ENCODE results near the gene GSTK1. TPM values are rescaled to one million over a fixed set of nuclear protein-coding genes. Genes with fewer than 3 reads are reported as not detected.

GSTK1 gene
- total and polyA plus RNA-seq, 2 donors (not counting 1 experiment from before 2014, with no cell fraction given), result 181 to 315 TPM

DNA sequence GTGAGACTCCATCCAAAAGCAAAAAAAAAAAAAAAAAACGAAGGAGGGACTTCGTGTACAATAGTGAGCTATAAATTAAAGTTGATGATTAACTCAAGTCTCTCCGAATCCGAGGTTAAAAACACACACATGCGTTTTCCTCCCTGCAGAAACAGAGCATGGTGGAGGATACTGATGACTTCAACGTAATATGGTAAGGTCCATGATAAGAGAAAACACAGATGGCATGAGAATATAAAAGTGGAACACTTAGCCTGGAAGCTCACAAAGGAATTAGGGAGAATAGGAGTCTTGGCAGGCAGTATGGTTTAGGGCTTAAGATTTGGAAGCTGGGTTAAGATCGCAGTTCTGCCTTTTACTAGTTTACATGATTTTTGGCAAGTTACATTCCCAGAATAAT, 20.1 kb upstream of the GSTK1 start:
- Histone ChIP-seq H3K4me1 (ENCODE audit: control insufficient read depth in 2 of 2, insufficient read depth in 2 of 2, low read length in 2 of 2) (peaks cover 9 to 17% of the 10 kb centered on the region in 2 donors), H3K4me3 (ENCODE audit: control extremely low read depth in 1 of 5, extremely low read depth in 1 of 5, insufficient read depth in 1 of 5, low read depth in 2 of 5, low read length in 4 of 5) (no peak overlapping the region), H3K9me3 (ENCODE audit: control extremely low read depth in 1 of 3, control insufficient read depth in 2 of 3, insufficient read depth in 1 of 3, low read length in 2 of 3) (no peaks in the 10 kb centered on the region), H3K9ac (ENCODE audit: low read length) (no peak overlapping the region), H3K4me2 (replicated peaks; ENCODE audit: low read depth, low read length, poor library complexity, severe bottlenecking) (no peak overlapping the region), H4K20me1 (ENCODE audit: control insufficient read depth, insufficient read depth, low read length, poor library complexity, severe bottlenecking) (no peaks in the 10 kb centered on the region), H3K27ac (ENCODE audit: low read length in 2 of 2) (no peak overlapping the region), H3K79me2 (ENCODE audit: control insufficient read depth, insufficient read depth, low read length) (no peaks in the 10 kb centered on the region), H3K36me3 (replicated peaks in 1 of 2; ENCODE audit: control extremely low read depth in 1 of 2, control insufficient read depth in 1 of 2, extremely low read depth in 1 of 2, insufficient read depth in 2 of 2, low read length in 1 of 2) (no peaks in the 10 kb centered on the region), H2AFZ (ENCODE audit: insufficient read depth, low read depth, low read length, poor library complexity, severe bottlenecking) (no peak overlapping the region), H3K27me3 (replicated peaks in 1 of 4; ENCODE audit: control extremely low read depth in 1 of 4, control insufficient read depth in 3 of 4, insufficient read depth in 4 of 4, low read length in 3 of 4) (peaks cover 0 to 3% (median 0%) of the 10 kb centered on the region in 4 experiments)
- Mint-ChIP-seq H3K27me3 (peaks cover 13% of the 10 kb centered on the region), H3K4me1 (peaks cover 20% of the 10 kb centered on the region), H3K27ac (no peak overlapping the region), H3K9me3 (ENCODE audit: insufficient read depth) (no peaks in the 10 kb centered on the region), H3K4me3 (no peak overlapping the region)
- CTCF ChIA-PET, result interaction anchor here (0.5 to 6.4 kb wide), 7 partner anchors 15 to 885 kb away, joined by 3 to 172 read pairs (median 4); no protein-coding TSS in a partner anchor
- TF ChIP-seq, protein P1, sequence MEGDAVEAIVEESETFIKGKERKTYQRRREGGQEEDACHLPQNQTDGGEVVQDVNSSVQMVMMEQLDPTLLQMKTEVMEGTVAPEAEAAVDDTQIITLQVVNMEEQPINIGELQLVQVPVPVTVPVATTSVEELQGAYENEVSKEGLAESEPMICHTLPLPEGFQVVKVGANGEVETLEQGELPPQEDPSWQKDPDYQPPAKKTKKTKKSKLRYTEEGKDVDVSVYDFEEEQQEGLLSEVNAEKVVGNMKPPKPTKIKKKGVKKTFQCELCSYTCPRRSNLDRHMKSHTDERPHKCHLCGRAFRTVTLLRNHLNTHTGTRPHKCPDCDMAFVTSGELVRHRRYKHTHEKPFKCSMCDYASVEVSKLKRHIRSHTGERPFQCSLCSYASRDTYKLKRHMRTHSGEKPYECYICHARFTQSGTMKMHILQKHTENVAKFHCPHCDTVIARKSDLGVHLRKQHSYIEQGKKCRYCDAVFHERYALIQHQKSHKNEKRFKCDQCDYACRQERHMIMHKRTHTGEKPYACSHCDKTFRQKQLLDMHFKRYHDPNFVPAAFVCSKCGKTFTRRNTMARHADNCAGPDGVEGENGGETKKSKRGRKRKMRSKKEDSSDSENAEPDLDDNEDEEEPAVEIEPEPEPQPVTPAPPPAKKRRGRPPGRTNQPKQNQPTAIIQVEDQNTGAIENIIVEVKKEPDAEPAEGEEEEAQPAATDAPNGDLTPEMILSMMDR (IDR thresholded peaks at IDR 0.05), result no peak
- TF ChIP-seq EZH2 (IDR thresholded peaks at IDR 0.05; ENCODE audit: borderline replicate concordance, insufficient read depth, low read depth, low read length, poor library complexity, severe bottlenecking), result no peak
- DNase-seq (no peak), ATAC-seq (ENCODE audit: low read depth) (no peak)
- intact Hi-C loops (cut with micrococcal nuclease), result no loop called here
- POLR2A ChIA-PET, result no interaction called here
- WGBS (ENCODE audit: insufficient coverage), result no CpG with 5 or more reads among the region's 7 CpGs

DNA sequence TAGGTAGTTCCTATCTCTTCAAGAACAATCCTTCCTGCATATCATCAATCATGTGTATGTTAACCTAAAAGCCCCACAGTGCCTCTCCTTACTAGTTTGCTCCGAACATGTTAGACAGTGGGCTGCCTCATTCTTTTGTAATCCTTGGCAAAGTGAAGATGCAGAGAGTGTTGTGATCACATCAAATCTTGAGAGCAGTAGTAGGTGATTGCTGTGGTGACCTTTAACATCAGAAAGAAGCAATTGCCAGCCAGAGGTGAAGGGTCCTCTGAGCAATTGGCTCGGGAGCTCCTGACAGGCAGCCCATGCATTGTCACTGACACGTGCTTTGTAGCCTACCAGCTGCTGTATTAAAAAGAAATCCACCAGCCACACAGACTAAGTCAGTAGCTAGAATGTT, 19.6 kb upstream of the GSTK1 start:
- H3K36me3 ChIP-seq (replicated peaks in 1 of 2; ENCODE audit: control extremely low read depth in 1 of 2, control insufficient read depth in 1 of 2, extremely low read depth in 1 of 2, insufficient read depth in 2 of 2, low read length in 1 of 2), result no peaks in the 10 kb centered on the region
- Mint-ChIP-seq H3K9me3 (ENCODE audit: insufficient read depth) (no peaks in the 10 kb centered on the region), H3K4me3 (no peak overlapping the region), H3K27ac (no peak overlapping the region), H3K4me1 (peaks cover 23% of the 10 kb centered on the region), H3K27me3 (peaks cover 13% of the 10 kb centered on the region)
- H3K4me2 ChIP-seq (replicated peaks; ENCODE audit: low read depth, low read length, poor library complexity, severe bottlenecking), result no peak overlapping the region
- no peaks in the 10 kb centered on the region for H3K79me2 ChIP-seq (ENCODE audit: control insufficient read depth, insufficient read depth, low read length)
- ChIA-PET POLR2A (no interaction called here), CTCF (interaction anchor here (0.5 to 6.4 kb wide), 8 partner anchors 14 to 884 kb away, joined by 3 to 172 read pairs (median 4); partner anchors contain the start of gene TAS2R40)
- no peak overlapping the region for H3K27ac ChIP-seq (ENCODE audit: low read length in 2 of 2)
- DNase-seq, result no peak
- no peak overlapping the region for H3K9ac ChIP-seq (ENCODE audit: low read length)
- no peak overlapping the region for H2AFZ ChIP-seq (ENCODE audit: insufficient read depth, low read depth, low read length, poor library complexity, severe bottlenecking)
- no peaks in the 10 kb centered on the region for H4K20me1 ChIP-seq (ENCODE audit: control insufficient read depth, insufficient read depth, low read length, poor library complexity, severe bottlenecking)
- TF ChIP-seq, protein P1 (IDR thresholded peaks at IDR 0.05), result no peak
- no peak for TF ChIP-seq EZH2 (IDR thresholded peaks at IDR 0.05; ENCODE audit: borderline replicate concordance, insufficient read depth, low read depth, low read length, poor library complexity, severe bottlenecking)
- no peak overlapping the region for H3K4me3 ChIP-seq (ENCODE audit: control extremely low read depth in 1 of 5, extremely low read depth in 1 of 5, insufficient read depth in 1 of 5, low read depth in 2 of 5, low read length in 4 of 5)
- 100% methylated on average over 2 of the region's 3 CpGs for WGBS (ENCODE audit: insufficient coverage)
- peaks cover 9 to 17% of the 10 kb centered on the region in 2 donors for H3K4me1 ChIP-seq (ENCODE audit: control insufficient read depth in 2 of 2, insufficient read depth in 2 of 2, low read length in 2 of 2)
- intact Hi-C loops (cut with micrococcal nuclease), result no loop called here
- peaks cover 0 to 3% (median 0%) of the 10 kb centered on the region in 4 experiments for H3K27me3 ChIP-seq (replicated peaks in 1 of 4; ENCODE audit: control extremely low read depth in 1 of 4, control insufficient read depth in 3 of 4, insufficient read depth in 4 of 4, low read length in 3 of 4)
- ATAC-seq (ENCODE audit: low read depth), result no peak
- H3K9me3 ChIP-seq (ENCODE audit: control extremely low read depth in 1 of 3, control insufficient read depth in 2 of 3, insufficient read depth in 1 of 3, low read length in 2 of 3), result peaks cover 0 to under 1% (median 0%) of the 10 kb centered on the region in 3 donors

Data from B cell (primary cell).